ENCODE results near the gene AHRR. TPM values are rescaled to one million over a fixed set of nuclear protein-coding genes. Genes with fewer than 3 reads are reported as not detected.

AHRR gene
- total RNA-seq, 1 donor from 2014 or later: 26.0 TPM

- peaks cover 5% of the 10 kb centered on the region for H3K36me3 Mint-ChIP-seq (ENCODE audit: low read depth)
- H3K27me3 Mint-ChIP-seq: no peaks in the 10 kb centered on the region
- H3K9me3 Mint-ChIP-seq: no peaks in the 10 kb centered on the region
- intact Hi-C loops (cut with micrococcal nuclease): no loop called here
- peaks cover 14% of the 10 kb centered on the region for H3K4me1 Mint-ChIP-seq
- H3K27ac Mint-ChIP-seq: no peak overlapping the region
- H3K4me3 Mint-ChIP-seq: no peak overlapping the region
- DNase-seq: no peak
These were observed 96.0 kb downstream of the AHRR start for GRCh38 chr5:417301-418161.

GRCh38 chr5:418162-419121, 96.9 kb downstream of the AHRR start:
- Mint-ChIP-seq H3K36me3 (ENCODE audit: low read depth) (peaks cover 9% of the 10 kb centered on the region), H3K9me3 (no peaks in the 10 kb centered on the region), H3K27me3 (no peaks in the 10 kb centered on the region), H3K4me1 (peaks cover 17% of the 10 kb centered on the region), H3K27ac (no peak overlapping the region), H3K4me3 (no peak overlapping the region)
- intact Hi-C loops (cut with micrococcal nuclease): no loop called here
- DNase-seq: no peak

GRCh38 chr5:419970-420369, 98.5 kb downstream of the AHRR start:
- no peaks in the 10 kb centered on the region for H3K9me3 Mint-ChIP-seq
- H3K27ac Mint-ChIP-seq: no peak overlapping the region

GRCh38 chr5:420632-421286, 99.2 kb downstream of the AHRR start:
- intact Hi-C loops (cut with micrococcal nuclease): no loop called here
- peaks cover 20% of the 10 kb centered on the region for H3K4me1 Mint-ChIP-seq
- peaks cover 8% of the 10 kb centered on the region for H3K36me3 Mint-ChIP-seq (ENCODE audit: low read depth)
- H3K9me3 Mint-ChIP-seq: no peaks in the 10 kb centered on the region
- no peak overlapping the region for H3K4me3 Mint-ChIP-seq
- no peaks in the 10 kb centered on the region for H3K27me3 Mint-ChIP-seq
- no peak overlapping the region for H3K27ac Mint-ChIP-seq
- no peak for DNase-seq

More at GRCh38 chr5:419970-420369, 98.5 kb downstream of the AHRR start:
- Mint-ChIP-seq H3K27me3 (no peaks in the 10 kb centered on the region), H3K4me3 (no peak overlapping the region), H3K4me1 (peaks cover 17% of the 10 kb centered on the region), H3K36me3 (ENCODE audit: low read depth) (peaks cover 8% of the 10 kb centered on the region)
- no peak for DNase-seq
- intact Hi-C loops (cut with micrococcal nuclease): no loop called here

GRCh38 chr5:421287-421880, 99.9 kb downstream of the AHRR start:
- no peak overlapping the region for H3K4me3 Mint-ChIP-seq
- H3K9me3 Mint-ChIP-seq: no peaks in the 10 kb centered on the region
- DNase-seq: no peak
- no peak overlapping the region for H3K27ac Mint-ChIP-seq
- peaks cover 10% of the 10 kb centered on the region for H3K36me3 Mint-ChIP-seq (ENCODE audit: low read depth)
- intact Hi-C loops (cut with micrococcal nuclease): no loop called here
- peaks cover 22% of the 10 kb centered on the region for H3K4me1 Mint-ChIP-seq
- no peaks in the 10 kb centered on the region for H3K27me3 Mint-ChIP-seq

DNA sequence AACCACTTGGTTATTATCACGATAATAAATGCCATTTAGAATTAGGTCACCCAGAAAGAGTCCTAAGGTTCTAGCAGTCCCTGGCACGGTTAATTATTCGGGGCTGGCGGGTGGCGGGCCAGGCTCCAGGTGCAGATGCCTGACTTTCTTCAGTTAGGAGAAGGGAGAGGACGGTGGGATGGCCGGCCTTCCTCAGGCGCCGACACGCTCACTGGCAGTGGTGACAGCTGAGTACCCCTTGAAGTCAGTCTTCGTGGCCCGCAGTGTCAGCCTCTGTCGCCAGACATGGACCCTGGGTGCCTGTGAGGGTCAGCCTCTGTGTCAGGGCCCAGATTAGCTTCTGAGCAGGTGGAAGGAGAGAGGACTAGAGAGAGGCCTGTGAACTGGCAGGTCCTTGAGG, 100.4 kb downstream of the AHRR start:
- intact Hi-C loops (cut with micrococcal nuclease): no loop called here
- Mint-ChIP-seq H3K9me3 (no peaks in the 10 kb centered on the region), H3K27me3 (no peaks in the 10 kb centered on the region), H3K27ac (peak overlapping the region; percentile 1), H3K4me3 (no peak overlapping the region), H3K4me1 (peaks cover 23% of the 10 kb centered on the region), H3K36me3 (ENCODE audit: low read depth) (peaks cover 15% of the 10 kb centered on the region)
- no peak for DNase-seq

- intact Hi-C loops (cut with micrococcal nuclease): no loop called here
- no peak for DNase-seq
- H3K36me3 Mint-ChIP-seq (ENCODE audit: low read depth): peaks cover 15% of the 10 kb centered on the region
- H3K9me3 Mint-ChIP-seq: no peaks in the 10 kb centered on the region
- no peaks in the 10 kb centered on the region for H3K27me3 Mint-ChIP-seq
- H3K27ac Mint-ChIP-seq: peak overlapping the region; percentile 73
- H3K4me1 Mint-ChIP-seq: peaks cover 23% of the 10 kb centered on the region
- H3K4me3 Mint-ChIP-seq: no peak overlapping the region
These were observed 101.1 kb downstream of the AHRR start for GRCh38 chr5:422323-423232.

DNA sequence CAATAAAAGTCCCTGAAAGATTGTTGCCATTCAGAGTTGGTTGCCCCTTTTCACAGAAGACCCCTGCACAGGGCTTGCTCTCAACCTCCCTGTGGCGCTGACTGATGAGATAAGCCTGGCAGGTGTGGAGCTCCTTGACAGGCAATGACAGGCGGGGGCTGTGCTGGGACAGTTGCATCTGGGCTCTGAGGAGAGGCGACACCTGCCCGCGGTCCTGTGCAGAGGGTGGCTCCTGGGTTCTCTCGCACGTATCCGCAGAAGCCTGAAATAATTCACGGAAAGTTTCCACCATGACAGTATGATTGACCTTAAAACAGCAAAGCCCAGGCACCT, 101.7 kb downstream of the AHRR start:
- H3K27ac Mint-ChIP-seq: peak overlapping the region; percentile 73
- H3K4me3 Mint-ChIP-seq: no peak overlapping the region
- DNase-seq: no peak
- H3K9me3 Mint-ChIP-seq: no peaks in the 10 kb centered on the region
- H3K36me3 Mint-ChIP-seq (ENCODE audit: low read depth): peaks cover 18% of the 10 kb centered on the region
- peaks cover 21% of the 10 kb centered on the region for H3K4me1 Mint-ChIP-seq
- intact Hi-C loops (cut with micrococcal nuclease): no loop called here
- H3K27me3 Mint-ChIP-seq: no peaks in the 10 kb centered on the region

GRCh38 chr5:423626-424261, 102.2 kb downstream of the AHRR start:
- Mint-ChIP-seq H3K4me1 (peaks cover 21% of the 10 kb centered on the region), H3K9me3 (no peaks in the 10 kb centered on the region), H3K4me3 (no peak overlapping the region), H3K27me3 (no peaks in the 10 kb centered on the region), H3K36me3 (ENCODE audit: low read depth) (peaks cover 18% of the 10 kb centered on the region), H3K27ac (peak overlapping the region; percentile 11)
- intact Hi-C loops (cut with micrococcal nuclease): no loop called here
- DNase-seq: no peak

DNA sequence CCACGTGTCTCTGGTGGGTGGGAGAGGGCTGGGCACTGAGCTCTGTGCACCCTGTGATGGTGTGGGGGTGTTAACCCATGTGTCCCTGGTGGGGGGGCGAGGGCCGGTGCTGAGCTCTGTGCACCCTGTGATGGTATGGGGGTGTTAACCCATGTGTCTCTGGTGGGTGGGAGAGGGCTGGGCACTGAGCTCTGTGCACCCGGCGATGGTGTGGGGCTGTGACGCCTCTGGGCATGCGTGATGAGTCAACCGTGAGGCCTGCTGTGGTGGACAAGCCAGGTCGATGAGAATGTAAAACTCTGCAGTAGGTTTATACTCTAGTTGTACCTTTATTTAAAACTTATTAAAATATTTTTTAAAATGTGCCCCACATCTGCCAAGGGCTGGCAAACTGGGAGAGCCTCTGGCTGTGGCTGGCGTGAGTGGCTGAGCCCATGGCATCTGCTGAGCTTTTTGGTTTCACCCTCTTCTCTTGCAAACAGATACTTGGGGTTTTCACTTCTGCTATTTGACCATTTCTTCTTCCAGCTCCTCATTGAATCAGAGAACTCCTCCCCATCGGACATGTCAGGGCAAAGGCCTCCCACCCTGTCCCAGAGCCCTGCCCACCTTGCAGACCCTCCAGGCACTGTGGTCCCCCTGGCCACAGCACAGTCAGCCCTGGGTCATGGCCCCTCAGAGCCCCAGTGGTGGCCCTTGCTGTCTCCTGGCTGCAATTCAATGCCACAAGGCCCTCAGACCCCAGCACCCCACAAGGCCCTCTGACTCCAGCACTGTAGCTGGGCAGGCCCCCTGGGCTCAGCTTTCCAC, 103.0 kb downstream of the AHRR start:
- Mint-ChIP-seq H3K36me3 (ENCODE audit: low read depth) (peaks cover 18% of the 10 kb centered on the region), H3K4me1 (peaks cover 21% of the 10 kb centered on the region), H3K27ac (peak overlapping the region; percentile 11), H3K27me3 (no peaks in the 10 kb centered on the region), H3K9me3 (no peaks in the 10 kb centered on the region), H3K4me3 (no peak overlapping the region)
- intact Hi-C loops (cut with micrococcal nuclease): no loop called here
- no peak for DNase-seq

DNA sequence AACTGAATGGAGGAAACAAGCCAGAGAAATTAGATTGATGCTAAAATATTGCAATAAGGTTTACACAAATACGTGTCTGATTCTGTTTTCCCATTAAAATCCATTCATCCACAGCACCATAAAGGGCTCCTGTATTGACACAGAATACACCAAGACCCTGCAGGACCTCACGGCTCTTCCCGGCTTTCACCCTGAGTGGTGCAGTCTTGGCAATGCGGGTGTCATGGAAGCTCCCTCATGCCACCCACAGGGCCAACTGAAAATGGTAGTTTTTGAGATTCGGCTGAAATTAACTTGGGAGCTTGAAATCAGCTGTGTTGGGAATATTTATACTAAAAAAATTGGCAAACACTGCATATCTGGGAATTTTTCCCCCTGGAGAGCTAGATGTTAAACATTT, 104.2 kb downstream of the AHRR start:
- H3K9me3 Mint-ChIP-seq: no peaks in the 10 kb centered on the region
- H3K4me3 Mint-ChIP-seq: no peak overlapping the region
- peak; percentile 75 for DNase-seq
- no peak overlapping the region for H3K27ac Mint-ChIP-seq
- H3K4me1 Mint-ChIP-seq: peaks cover 19% of the 10 kb centered on the region
- H3K27me3 Mint-ChIP-seq: no peaks in the 10 kb centered on the region
- intact Hi-C loops (cut with micrococcal nuclease): no loop called here
- H3K36me3 Mint-ChIP-seq (ENCODE audit: low read depth): peaks cover 20% of the 10 kb centered on the region
